H1 (cell line): ENCODE measurements around the gene XPO1. TPM values are rescaled to one million over a fixed set of nuclear protein-coding genes. Genes with fewer than 3 reads are reported as not detected.

Experiments used
- CTCF ChIA-PET: fragments of 300-600 bp; sonication (Branson Sonifier 250); formaldehyde crosslinking; loops from one replicate; lab custom pipeline; 2021; ENCODE audit not compliant: partially characterized antibody; lab: Charles Lee
- POLR2A ChIA-PET: fragments of 300-600 bp; sonication (Branson Sonifier 250); formaldehyde crosslinking; loops from one replicate; lab custom pipeline; 2021; ENCODE audit warnings: inconsistent platforms; ENCODE audit not compliant: partially characterized antibody; lab: Charles Lee
- DNase-seq, 2 experiments: peaks; one replicate each; pipeline versions ENCODE4 v3.0.0 to v3.0.0-alpha.2; 2010 to 2022; ENCODE audit warnings: low spot score in 2 of 2, low read depth in 1 of 2, mixed read lengths in 1 of 2
- FAIRE-seq: peaks from 2 replicates; lab custom pipeline; 2011; peaks lifted over from hg19 to GRCh38; lab: Jason Lieb, UNC
- H2AFZ ChIP-seq: 2 replicates; pipeline ENCODE4 v1.8.1; 2012; ENCODE audit warnings: low read length, inconsistent platforms
- H2AK5ac ChIP-seq: 2 replicates; pipeline ENCODE4 v1.6.1; 2013; ENCODE audit warnings: low read depth, low read length
- H2BK120ac ChIP-seq: replicated peaks from 2 replicates; pipeline ENCODE3; 2013; ENCODE audit warnings: low read depth, low read length, inconsistent platforms
- H2BK12ac ChIP-seq: 2 replicates; pipeline ENCODE4 v1.6.1; 2013; ENCODE audit warnings: low read depth, low read length
- H2BK15ac ChIP-seq: 2 replicates; pipeline ENCODE4 v1.6.1; 2013; ENCODE audit warnings: low read length
- H2BK20ac ChIP-seq: 2 replicates; pipeline ENCODE4 v1.6.1; 2013; ENCODE audit warnings: low read length
- H2BK5ac ChIP-seq: 2 replicates; pipeline ENCODE4 v1.6.1; 2013; ENCODE audit warnings: low read depth, low read length
- H3K14ac ChIP-seq: 2 replicates; pipeline ENCODE4 v1.6.1; 2013; ENCODE audit warnings: inconsistent platforms; ENCODE audit not compliant: insufficient read length
- H3K18ac ChIP-seq: 2 replicates; pipeline ENCODE4 v1.6.1; 2013; ENCODE audit warnings: low read length; ENCODE audit errors: extremely low read depth
- H3K23ac ChIP-seq: 2 replicates; pipeline ENCODE4 v1.6.1; 2013; ENCODE audit warnings: inconsistent platforms; ENCODE audit not compliant: insufficient read length
- H3K23me2 ChIP-seq: 2 replicates; pipeline ENCODE4 v1.6.1; 2013; ENCODE audit warnings: low read depth, low read length
- H3K27ac ChIP-seq: 2 replicates; pipeline ENCODE4 v1.6.1; 2011; ENCODE audit warnings: low read depth, low read length, inconsistent platforms
- H3K27me3 ChIP-seq, 4 experiments: replicated peaks in 1 of 4; 1 replicate in 1 of 4; 2 replicates in 3 of 4; pipeline versions ENCODE4 v1.6.1 to v1.8.1; 2011 to 2013; ENCODE audit warnings: low read length in 3 of 4, mild to moderate bottlenecking in 3 of 4, inconsistent platforms in 2 of 4, mixed read lengths in 2 of 4, moderate library complexity in 1 of 4; ENCODE audit not compliant: control insufficient read depth in 3 of 4, insufficient read depth in 3 of 4; ENCODE audit errors: extremely low read depth in 1 of 4
- H3K36me3 ChIP-seq, 4 experiments: 2 replicates each; pipeline versions ENCODE4 v1.6.1 to v1.8.1; 2011 to 2013; ENCODE audit warnings: mild to moderate bottlenecking in 4 of 4, low read length in 3 of 4, moderate library complexity in 2 of 4, control low read depth in 1 of 4, inconsistent platforms in 1 of 4; ENCODE audit not compliant: insufficient read depth in 4 of 4, control insufficient read depth in 2 of 4
- H3K4ac ChIP-seq: replicated peaks from 2 replicates; pipeline ENCODE3; 2013; ENCODE audit warnings: low read length, low read depth, mixed read lengths, inconsistent platforms; ENCODE audit not compliant: insufficient read length
- H3K4me1 ChIP-seq, 4 experiments: replicated peaks in 1 of 4; 1 replicate in 1 of 4; 2 replicates in 3 of 4; pipeline versions ENCODE4 v1.6.1 to v1.8.1; 2011 to 2013; ENCODE audit warnings: low read length in 3 of 4, inconsistent platforms in 2 of 4, mixed read lengths in 1 of 4; ENCODE audit not compliant: insufficient read depth in 4 of 4, control insufficient read depth in 3 of 4
- H3K4me2 ChIP-seq, 2 experiments: 2 replicates each; pipeline versions ENCODE4 v1.6.1 to v1.8.1; 2011 to 2013; ENCODE audit warnings: low read depth in 2 of 2, low read length in 2 of 2, control low read depth in 1 of 2, inconsistent platforms in 1 of 2, mild to moderate bottlenecking in 1 of 2; ENCODE audit not compliant: insufficient read depth in 1 of 2
- H3K4me3 ChIP-seq, 4 experiments: fragments of 200-600, 300-600 bp in 1 of 4; sonication (generic), shearing (Covaris generic), sonication (Bioruptor Twin) in 1 of 4; 2 replicates each; pipeline versions ENCODE4 v1.5.1 to v1.8.1; 2011 to 2016; ENCODE audit warnings: low read length in 4 of 4, low read depth in 3 of 4, control low read depth in 2 of 4, inconsistent platforms in 2 of 4, mild to moderate bottlenecking in 2 of 4, mixed read lengths in 1 of 4, moderate library complexity in 1 of 4; ENCODE audit not compliant: insufficient read depth in 2 of 4; ENCODE audit errors: extremely low read depth in 1 of 4
- H3K56ac ChIP-seq: replicated peaks from 2 replicates; pipeline ENCODE3; 2013; ENCODE audit warnings: low read depth, mild to moderate bottlenecking, mixed read lengths, low read length, inconsistent platforms; ENCODE audit not compliant: insufficient read length
- H3K79me1 ChIP-seq: 2 replicates; pipeline ENCODE4 v1.6.1; 2013; ENCODE audit warnings: low read depth, low read length, control low read depth
- H3K79me2 ChIP-seq, 2 experiments: 2 replicates each; pipeline versions ENCODE4 v1.6.1 to v1.8.1; 2012 to 2013; ENCODE audit warnings: low read length in 2 of 2, mild to moderate bottlenecking in 2 of 2, inconsistent platforms in 1 of 2; ENCODE audit not compliant: insufficient read depth in 2 of 2, control insufficient read depth in 1 of 2
- H3K9ac ChIP-seq, 4 experiments: replicated peaks in 1 of 4; 1 replicate in 1 of 4; 2 replicates in 3 of 4; pipeline versions ENCODE4 v1.6.1 to v1.8.1; 2011 to 2013; ENCODE audit warnings: low read depth in 3 of 4, low read length in 3 of 4, control low read depth in 2 of 4, mild to moderate bottlenecking in 2 of 4, moderate library complexity in 2 of 4, inconsistent platforms in 1 of 4; ENCODE audit errors: extremely low read depth in 1 of 4
- H3K9me3 ChIP-seq, 2 experiments: 2 replicates each; pipeline versions ENCODE4 v1.6.1 to v1.8.1; 2012 to 2013; ENCODE audit warnings: mild to moderate bottlenecking in 2 of 2, moderate library complexity in 2 of 2, control low read depth in 1 of 2, inconsistent platforms in 1 of 2, low read depth in 1 of 2, low read length in 1 of 2, mixed read lengths in 1 of 2; ENCODE audit not compliant: insufficient read depth in 2 of 2
- H4K20me1 ChIP-seq, 2 experiments: replicated peaks in 1 of 2; 2 replicates each; pipeline versions ENCODE3 to v1.8.1; 2011 to 2013; ENCODE audit warnings: inconsistent platforms in 2 of 2, low read length in 2 of 2, mild to moderate bottlenecking in 1 of 2; ENCODE audit not compliant: insufficient read depth in 2 of 2, control insufficient read depth in 1 of 2
- H4K5ac ChIP-seq: 2 replicates; pipeline ENCODE4 v1.6.1; 2013; ENCODE audit warnings: low read length, low read depth, mixed read lengths, inconsistent platforms; ENCODE audit not compliant: insufficient read length
- H4K8ac ChIP-seq: 2 replicates; pipeline ENCODE4 v1.8.0; 2013; ENCODE audit warnings: mild to moderate bottlenecking, moderate library complexity, low read length, inconsistent platforms; ENCODE audit not compliant: insufficient read depth; ENCODE audit errors: extremely low read depth
- H4K91ac ChIP-seq: replicated peaks from 2 replicates; pipeline ENCODE3; 2013; ENCODE audit warnings: low read length, mixed read lengths, inconsistent platforms; ENCODE audit not compliant: insufficient read length
- CREB1 ChIP-seq: IDR thresholded peaks from 2 replicates; pipeline ENCODE4 v1.6.1; 2012; ENCODE audit warnings: inconsistent platforms
- EP300 ChIP-seq, 2 experiments: IDR thresholded peaks; 1 replicate in 1 of 2; 2 replicates in 1 of 2; pipeline ENCODE4 v1.6.1; 2011 to 2012; ENCODE audit warnings: low read depth in 2 of 2, low read length in 2 of 2, mild to moderate bottlenecking in 2 of 2, borderline replicate concordance in 1 of 2, inconsistent platforms in 1 of 2, moderate library complexity in 1 of 2
- FOSL1 ChIP-seq: IDR thresholded peaks from 2 replicates; pipeline ENCODE4 v1.6.1; 2011; ENCODE audit warnings: mild to moderate bottlenecking, low read depth, low read length, moderate library complexity; ENCODE audit not compliant: insufficient read depth
- JUN ChIP-seq: IDR thresholded peaks from 2 replicates; pipeline ENCODE4 v1.6.1; 2011; ENCODE audit warnings: low read depth, mild to moderate bottlenecking, improper control_type of control experiment, low read length
- MAFK ChIP-seq: IDR thresholded peaks from 2 replicates; pipeline ENCODE4 v1.6.1; 2012; ENCODE audit warnings: low read depth, mild to moderate bottlenecking, improper control_type of control experiment, low read length
- POLR2A ChIP-seq, 2 experiments: IDR thresholded peaks; 1 replicate in 1 of 2; 2 replicates in 1 of 2; pipeline ENCODE4 v1.6.1; 2011; ENCODE audit warnings: low read depth in 2 of 2, low read length in 2 of 2, mild to moderate bottlenecking in 2 of 2; ENCODE audit errors: control extremely low read depth in 1 of 2
- RNF2 ChIP-seq: fragments of 200-900, 300-1000 bp; sonication (generic); IDR thresholded peaks from 2 replicates; pipeline ENCODE4 v1.7.1; 2016; ENCODE audit warnings: borderline replicate concordance, low read depth, mild to moderate bottlenecking, antibody characterized with exemption, low read length; ENCODE audit not compliant: poor library complexity, severe bottlenecking; ENCODE audit errors: missing control alignments
- SAP30 ChIP-seq: fragments of 300-600 bp; sonication (generic); IDR thresholded peaks from 2 replicates; pipeline ENCODE4 v1.7.1; 2012; ENCODE audit warnings: low read length, moderate library complexity, mild to moderate bottlenecking, inconsistent platforms; ENCODE audit not compliant: insufficient read depth, insufficient replicate concordance
- SIX5 ChIP-seq: IDR thresholded peaks from 2 replicates; pipeline ENCODE4 v1.6.1; 2011; ENCODE audit warnings: mild to moderate bottlenecking, low read depth, low read length
- TAF7 ChIP-seq: optimal IDR thresholded peaks from 2 replicates; pipeline ENCODE3; 2011; ENCODE audit warnings: low read depth, mild to moderate bottlenecking, inconsistent platforms, low read length, moderate library complexity, borderline replicate concordance
- WGBS, 2 experiments: shearing (Covaris generic) in 1 of 2; methylation state at CpG; one replicate each; pipeline versions ENCODE4 v1.1.6 to v1.1.7; 2013 to 2015; ENCODE audit warnings: low lambda C conversion rate in 2 of 2, mixed read lengths in 2 of 2, inconsistent platforms in 1 of 2, low coverage in 1 of 2, missing lambda C conversion rate in 1 of 2; ENCODE audit not compliant: insufficient replicate concordance in 2 of 2, insufficient coverage in 1 of 2, insufficient read length in 1 of 2; ENCODE audit errors: extremely low coverage in 1 of 2, missing lambda C conversion rate in 1 of 2; 5-methylcytosine and 5-hydroxymethylcytosine counted together
- polyA plus RNA-seq, 7 experiments: library from polyadenylated mRNA; depleted of rRNA in 3 of 7; stranded (reverse) in 5 of 7; unstranded in 2 of 7; fragments of >200 nt in 5 of 7; fragments of 200-250 nt in 2 of 7; gene quantifications; 1 replicate in 5 of 7; 2 replicates in 1 of 7; 4 replicates in 1 of 7; pipeline versions ENCODE4 v1.2.1 to v1.2.3, GENCODE V29; 2011 to 2013; ENCODE audit warnings: missing spikeins in 2 of 7, mixed read lengths in 2 of 7
- total RNA-seq: library from RNA; stranded (reverse); fragmentation: NEBNext Ultra II Directional; extraction: Animal tissue kit (Norgen Biotek cat#: 25700); gene quantifications from 2 replicates; pipeline ENCODE4 v1.2.1, GENCODE V29; 2021

Gene XPO1
- total and polyA plus RNA-seq, 2 of the 8 experiments (the other 6 are each of a cell fraction or from before 2014, with no cell fraction given): 110 to 296 TPM

DNA sequence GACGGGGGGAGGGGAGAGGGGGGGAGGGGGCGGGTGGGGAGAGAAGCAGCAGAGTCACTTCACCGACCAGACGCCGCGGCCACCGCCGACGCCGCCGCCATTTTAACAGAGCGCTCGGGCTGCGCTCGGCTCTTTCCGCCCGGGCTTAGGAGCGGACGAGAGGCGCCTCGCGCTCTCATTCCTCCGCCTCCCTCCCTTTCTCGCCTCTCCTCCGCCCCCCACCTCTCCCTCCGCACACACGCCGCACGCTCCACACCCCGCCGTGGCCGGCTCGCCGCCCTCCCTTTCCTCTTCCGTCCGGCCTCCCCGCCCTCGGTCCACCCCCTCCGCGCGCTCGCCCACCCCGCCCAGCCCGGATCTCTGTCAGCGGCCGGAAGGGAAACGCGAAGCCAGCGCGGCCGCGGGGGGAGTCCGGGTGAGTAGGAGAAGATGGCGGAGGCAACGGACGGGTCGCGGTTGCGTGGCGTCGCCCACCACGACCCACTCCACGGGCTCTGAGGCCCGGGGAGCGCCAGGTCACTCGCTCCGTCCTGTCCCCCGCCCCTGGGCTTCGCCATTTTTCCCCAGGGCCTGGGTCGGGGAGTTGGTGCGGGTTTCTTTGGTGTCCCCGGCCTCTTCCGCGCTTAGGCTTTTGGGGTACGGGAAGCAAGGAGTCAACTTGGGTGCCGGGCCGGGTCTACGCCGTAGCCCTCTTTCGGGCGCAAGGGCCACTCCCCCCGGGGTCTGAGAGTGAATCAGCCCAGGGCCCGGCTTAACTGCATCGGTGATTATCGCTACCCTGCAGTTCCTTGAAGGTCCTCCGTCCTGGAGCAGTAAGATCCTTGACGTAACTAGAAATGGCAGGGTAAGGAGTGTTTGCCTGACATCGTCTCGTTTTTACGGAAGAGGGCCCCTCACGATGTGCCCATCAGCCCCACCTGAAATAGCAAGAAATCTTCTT is 66.9 kb downstream of the XPO1 start, which contains the start of gene USP34:
USP34 (minus strand) TSS at position 123 of the 940 bp plus-strand sequence. CDS start 395 bp downstream, outside the sequence.
- ChIA-PET POLR2A (interaction anchor here (0.6 to 2.7 kb wide), 7 partner anchors 11 to 175 kb away, joined by 3 to 12 read pairs (median 5); partner anchors contain the start of gene XPO1), CTCF (interaction anchor here (0.9 kb wide), 1 partner anchor 52 kb away, joined by 4 read pairs; no protein-coding TSS in a partner anchor)
- H3K79me2 ChIP-seq: peaks cover 7 to 48% of the 10 kb centered on the region in 2 experiments
- no peak for TF ChIP-seq MAFK
- no peak for TF ChIP-seq EP300 (IDR thresholded peaks at IDR 0.05; ENCODE audit: borderline replicate concordance in 1 of 2, low read depth in 2 of 2, low read length in 2 of 2)
- peak; percentile 79 for TF ChIP-seq SAP30
- TF ChIP-seq SIX5: no peak
- no peak for TF ChIP-seq RNF2
- TF ChIP-seq CREB1: 0 out of 2 replicates have a peak, but pooled peaks have one; percentile 13
- TF ChIP-seq FOSL1: no peak
- TF ChIP-seq JUN: no peak
- peak; percentile 33 for TF ChIP-seq TAF7
- peak; percentile 76 to 89 for TF ChIP-seq POLR2A (IDR thresholded peaks at IDR 0.05; ENCODE audit: control extremely low read depth in 1 of 2, low read depth in 2 of 2, low read length in 2 of 2)

More for the DNA sequence above, 66.9 kb downstream of the XPO1 start, which contains the start of gene USP34:
- peak within 1 kb of the TSS; percentile 98 for H4K5ac ChIP-seq
- peak within 1 kb of the TSS; percentile 96 for H3K56ac ChIP-seq
- peak within 1 kb of the TSS; percentile 78 for H3K4ac ChIP-seq
- no peak within 1 kb of the TSS for H2BK20ac ChIP-seq
- H4K8ac ChIP-seq: peak within 1 kb of the TSS; percentile 96
- peaks cover 0 to 3% (median 0%) of the 10 kb centered on the region in 4 experiments; a peak in 5 of 7 replicates for H3K4me1 ChIP-seq
- H3K79me1 ChIP-seq: peaks cover 3% of the 10 kb centered on the region; the same call in 1 of the 2 replicates
- no peaks in the 10 kb centered on the region for H3K9me3 ChIP-seq
- no peak within 1 kb of the TSS; the same call in 1 of the 2 replicates for H2AFZ ChIP-seq
- WGBS, 2 experiments: 1% methylated on average over 35 of the region's 91 CpGs; no CpG with 5 or more reads in 1 of the 2 experiments
- peak within 1 kb of the TSS; percentile 96 for H3K27ac ChIP-seq
- H3K27me3 ChIP-seq: no peaks in the 10 kb centered on the region
- H2BK15ac ChIP-seq: no peak within 1 kb of the TSS
- H3K23me2 ChIP-seq: peaks cover 7% of the 10 kb centered on the region
- H3K18ac ChIP-seq: peak within 1 kb of the TSS; percentile 95
- H3K14ac ChIP-seq: no peak within 1 kb of the TSS
- H3K36me3 ChIP-seq: peaks cover 0 to 6% (median 0%) of the 10 kb centered on the region in 4 experiments; a peak in 1 of 8 replicates
- FAIRE-seq (no peak), DNase-seq (peak; percentile 77 to 83)
- H4K20me1 ChIP-seq: peaks cover 0 to under 1% of the 10 kb centered on the region in 2 experiments
- no peak within 1 kb of the TSS for H2AK5ac ChIP-seq
- H2BK120ac ChIP-seq: no peak within 1 kb of the TSS
- H4K91ac ChIP-seq: peak within 1 kb of the TSS; percentile 95
- no peak within 1 kb of the TSS for H3K23ac ChIP-seq
- H2BK5ac ChIP-seq: peak within 1 kb of the TSS; percentile 90
- H3K4me3 ChIP-seq: peak within 1 kb of the TSS; percentile 76 to 99 (median 94)
- H2BK12ac ChIP-seq: peak within 1 kb of the TSS; percentile 60; the same call in 1 of the 2 replicates
- H3K4me2 ChIP-seq: peak within 1 kb of the TSS; percentile 75 to 98
- H3K9ac ChIP-seq: peak within 1 kb of the TSS; percentile 86 to 94 (median 90)
